Cardiac muscle cell (in vitro differentiated cells and primary cell): ENCODE measurements around the gene ADGRB2. TPM values are rescaled to one million over a fixed set of nuclear protein-coding genes. Genes with fewer than 3 reads are reported as not detected.

Experiments used
- DNase-seq, 2 donors: peaks; one replicate each; pipeline versions ENCODE4 v3.0.0 to v3.0.0-alpha.2; 2010 to 2017; ENCODE audit warnings: low read depth in 1 of 2, low spot score in 1 of 2
- H3K27ac ChIP-seq: fragments of 200-600 bp; sonication (generic); 2 replicates; pipeline ENCODE4 v1.5.1; 2016
- H3K27me3 ChIP-seq: fragments of 200-600 bp; sonication (generic); 2 replicates; pipeline ENCODE4 v1.6.0; 2016; ENCODE audit warnings: control low read depth
- H3K36me3 ChIP-seq: fragments of 200-600 bp; sonication (generic); 2 replicates; pipeline ENCODE4 v1.5.1; 2016; ENCODE audit warnings: control low read depth
- H3K4me1 ChIP-seq: fragments of 200-600 bp; sonication (generic); 2 replicates; pipeline ENCODE4 v1.8.1; 2017; ENCODE audit warnings: low read depth, mild to moderate bottlenecking, mixed run types
- H3K4me3 ChIP-seq: fragments of 200-600 bp; sonication (generic); 2 replicates; pipeline ENCODE4 v1.5.1; 2016; ENCODE audit warnings: mild to moderate bottlenecking
- H3K9me3 ChIP-seq: fragments of 200-600 bp; sonication (generic); 2 replicates; pipeline ENCODE4 v1.5.1; 2017; ENCODE audit warnings: low read depth, mild to moderate bottlenecking, control low read depth
- polyA plus RNA-seq: library from polyadenylated mRNA; unstranded; fragments of >200 nt; fragmentation: Nextera tagmentation; extraction: Ambion mirVana; gene quantifications from 2 replicates; pipeline ENCODE4 v1.2.1, GENCODE V29; 2016
- total RNA-seq: library from RNA; depleted of rRNA; stranded (reverse); fragments of >200 nt; gene quantifications from 2 replicates; pipeline ENCODE4 v1.2.3, GENCODE V29; 2016
- TF ChIP-seq, protein P1 (sequence below): IDR thresholded peaks from 2 replicates; pipeline ENCODE4 v1.5.1; 2012; ENCODE audit warnings: low read depth, mild to moderate bottlenecking, low read length

ADGRB2 gene
- 203 and 309 TPM in 2 replicates for total RNA-seq
- 95.0 and 109 TPM in 2 replicates for polyA plus RNA-seq

DNA sequence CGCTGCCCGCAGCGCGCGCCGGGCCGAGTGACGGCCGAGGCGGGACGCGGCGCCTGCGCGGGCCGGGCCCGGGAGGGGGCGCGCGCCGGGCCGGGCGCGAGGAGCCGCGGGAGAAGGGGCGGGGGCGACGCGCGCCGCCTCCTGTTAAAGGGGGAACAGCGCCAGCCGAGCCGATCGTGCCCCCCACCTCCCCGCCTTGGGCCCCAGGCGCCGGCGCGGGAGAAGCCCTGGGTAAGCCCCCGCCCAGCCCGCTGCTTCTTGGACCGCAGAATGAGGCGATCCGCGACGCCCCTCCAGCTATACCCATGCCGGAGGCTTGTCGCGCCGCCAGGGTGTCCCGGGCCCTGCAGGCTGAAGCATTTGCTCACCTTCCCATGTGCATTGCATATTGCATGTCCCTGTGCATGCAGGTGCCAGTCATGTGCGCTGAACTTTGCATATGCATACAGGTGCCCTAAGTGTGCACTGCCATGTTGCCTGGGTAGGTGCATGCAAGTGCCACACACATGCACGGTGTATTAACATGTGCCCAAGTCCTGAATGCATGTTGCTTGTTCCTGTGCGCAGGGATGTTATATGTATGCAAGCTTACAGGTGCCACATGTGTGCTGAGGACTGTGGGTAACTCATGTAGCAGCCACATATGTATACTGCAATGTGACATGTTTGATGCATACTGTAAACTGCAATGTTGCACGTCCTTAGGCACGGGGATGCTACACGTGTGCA lies at the start of gene ADGRB2:
Gene ADGRB2 (minus strand): TSS at position 29 of the 729 bp plus-strand sequence. CDS start 7,119 bp downstream, outside the sequence.
- no peaks in the 10 kb centered on the region for H3K9me3 ChIP-seq
- no peaks in the 10 kb centered on the region for H3K36me3 ChIP-seq
- H3K4me3 ChIP-seq, result peak within 1 kb of the TSS; percentile 97
- H3K27me3 ChIP-seq, result no peaks in the 10 kb centered on the region
- H3K27ac ChIP-seq, result no peak within 1 kb of the TSS
- H3K4me1 ChIP-seq, result peaks cover 42% of the 10 kb centered on the region
- peak in 1 of 2 donors; percentile 70 for DNase-seq
- TF ChIP-seq, protein P1, sequence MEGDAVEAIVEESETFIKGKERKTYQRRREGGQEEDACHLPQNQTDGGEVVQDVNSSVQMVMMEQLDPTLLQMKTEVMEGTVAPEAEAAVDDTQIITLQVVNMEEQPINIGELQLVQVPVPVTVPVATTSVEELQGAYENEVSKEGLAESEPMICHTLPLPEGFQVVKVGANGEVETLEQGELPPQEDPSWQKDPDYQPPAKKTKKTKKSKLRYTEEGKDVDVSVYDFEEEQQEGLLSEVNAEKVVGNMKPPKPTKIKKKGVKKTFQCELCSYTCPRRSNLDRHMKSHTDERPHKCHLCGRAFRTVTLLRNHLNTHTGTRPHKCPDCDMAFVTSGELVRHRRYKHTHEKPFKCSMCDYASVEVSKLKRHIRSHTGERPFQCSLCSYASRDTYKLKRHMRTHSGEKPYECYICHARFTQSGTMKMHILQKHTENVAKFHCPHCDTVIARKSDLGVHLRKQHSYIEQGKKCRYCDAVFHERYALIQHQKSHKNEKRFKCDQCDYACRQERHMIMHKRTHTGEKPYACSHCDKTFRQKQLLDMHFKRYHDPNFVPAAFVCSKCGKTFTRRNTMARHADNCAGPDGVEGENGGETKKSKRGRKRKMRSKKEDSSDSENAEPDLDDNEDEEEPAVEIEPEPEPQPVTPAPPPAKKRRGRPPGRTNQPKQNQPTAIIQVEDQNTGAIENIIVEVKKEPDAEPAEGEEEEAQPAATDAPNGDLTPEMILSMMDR, result no peak

DNA sequence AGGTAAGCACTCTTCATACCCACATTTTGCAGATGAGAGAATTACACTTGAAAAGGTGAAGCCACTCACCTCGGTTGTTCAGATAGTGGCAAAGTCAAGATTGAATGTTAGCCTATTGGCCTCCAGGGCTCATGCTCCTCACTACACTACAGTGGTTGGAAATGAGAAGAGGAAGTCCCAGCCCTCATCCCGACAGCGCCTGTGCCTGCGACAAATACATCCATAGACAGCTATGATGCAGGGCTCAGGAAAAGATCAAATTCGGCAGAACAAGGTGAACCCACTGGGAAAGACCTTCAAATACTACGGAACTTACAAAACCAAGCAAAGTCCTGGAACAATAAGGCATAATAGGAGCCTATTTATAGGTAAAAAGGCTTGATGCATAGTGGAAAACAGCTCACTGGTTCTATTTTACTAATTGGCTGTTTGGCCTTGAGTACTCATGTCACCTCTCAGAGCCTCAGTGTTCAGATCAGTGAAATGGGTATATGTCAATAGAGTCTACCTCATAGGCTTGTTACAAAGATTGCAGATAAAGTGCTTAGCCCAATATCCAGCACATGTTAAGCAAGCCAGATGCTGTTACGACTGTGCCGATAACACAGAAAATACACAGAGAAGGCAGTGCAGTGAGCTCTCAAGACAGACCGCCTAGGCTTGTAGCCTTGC lies 48.2 kb upstream of the ADGRB2 start:
- Histone ChIP-seq H3K27ac (no peak overlapping the region), H3K27me3 (no peaks in the 10 kb centered on the region), H3K4me1 (no peaks in the 10 kb centered on the region), H3K9me3 (no peaks in the 10 kb centered on the region), H3K36me3 (no peaks in the 10 kb centered on the region), H3K4me3 (no peak overlapping the region)
- TF ChIP-seq, protein P1, result no peak
- DNase-seq, result no peak

DNA sequence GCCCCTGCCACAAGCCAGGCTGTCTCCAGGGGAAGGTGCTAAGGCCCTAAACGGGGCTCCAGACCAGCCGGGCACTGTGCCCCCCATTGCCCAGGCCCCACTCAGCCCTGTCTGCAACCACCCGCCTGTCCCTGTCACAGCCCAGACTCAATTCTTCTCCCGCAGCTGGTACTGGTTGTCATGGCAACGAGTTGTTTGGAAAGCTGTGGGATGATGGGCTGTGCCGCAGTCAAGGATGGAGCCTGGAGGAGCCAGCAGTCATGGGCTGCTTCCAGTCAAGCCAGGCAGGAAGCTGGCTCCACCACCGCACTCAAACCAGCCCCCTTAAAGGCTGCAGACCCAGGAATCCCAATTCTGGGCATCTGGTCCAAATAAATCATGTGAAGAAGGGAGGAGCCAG lies 47.5 kb upstream of the ADGRB2 start:
- Histone ChIP-seq H3K4me3 (no peak overlapping the region), H3K36me3 (no peaks in the 10 kb centered on the region), H3K27me3 (no peaks in the 10 kb centered on the region), H3K4me1 (no peaks in the 10 kb centered on the region), H3K27ac (no peak overlapping the region), H3K9me3 (no peaks in the 10 kb centered on the region)
- peak; percentile 41 to 70 for DNase-seq
- TF ChIP-seq, protein P1, result no peak

- no peaks in the 10 kb centered on the region for H3K9me3 ChIP-seq
- DNase-seq, result no peak
- no peak overlapping the region for H3K4me3 ChIP-seq
- TF ChIP-seq, protein P1, result no peak
- no peak overlapping the region for H3K27ac ChIP-seq
- H3K27me3 ChIP-seq, result no peaks in the 10 kb centered on the region
- no peaks in the 10 kb centered on the region for H3K36me3 ChIP-seq
- H3K4me1 ChIP-seq, result no peaks in the 10 kb centered on the region
Observed at GRCh38 chr1:31809698-31810097, 45.6 kb upstream of the ADGRB2 start.

DNA sequence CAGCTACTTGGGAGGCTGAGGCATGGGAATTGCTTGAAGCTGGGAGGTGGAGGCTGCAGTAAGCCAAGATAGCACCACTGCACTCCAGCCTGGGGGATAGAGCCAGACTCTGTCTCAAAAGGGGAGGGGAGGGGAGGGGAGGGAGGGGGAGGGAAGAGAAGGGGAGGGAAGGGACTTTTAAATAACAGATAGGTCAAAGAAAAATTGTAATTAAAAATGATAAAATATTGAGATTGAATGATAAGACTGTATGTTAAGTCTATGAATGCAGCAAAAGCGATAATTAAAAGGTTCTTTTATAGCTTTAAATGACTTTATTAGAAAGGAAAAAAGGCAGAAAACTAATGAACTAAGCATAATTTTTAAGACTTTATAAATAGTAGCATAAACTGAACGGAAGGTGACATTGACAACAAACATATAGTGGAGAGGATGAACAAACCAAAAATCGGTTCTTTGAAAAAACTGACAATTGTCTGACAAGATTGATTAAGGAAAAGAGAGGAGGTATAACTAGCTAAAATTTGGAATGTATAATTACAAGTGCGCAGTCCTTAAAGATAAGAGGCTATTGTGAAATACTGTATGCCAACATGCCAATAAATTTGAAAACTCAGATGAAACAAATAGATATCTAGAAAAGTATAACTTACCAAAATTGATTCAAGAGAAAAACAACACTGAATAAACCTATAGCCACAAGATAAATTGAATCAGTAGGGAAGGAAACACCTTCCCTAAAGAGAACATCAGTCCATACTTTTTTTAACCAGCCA lies 43.3 kb upstream of the ADGRB2 start:
- TF ChIP-seq, protein P1, result no peak
- H3K27me3 ChIP-seq, result no peaks in the 10 kb centered on the region
- no peak for DNase-seq
- no peaks in the 10 kb centered on the region for H3K9me3 ChIP-seq
- H3K36me3 ChIP-seq, result no peaks in the 10 kb centered on the region
- H3K4me3 ChIP-seq, result no peak overlapping the region
- no peak overlapping the region for H3K27ac ChIP-seq
- H3K4me1 ChIP-seq, result no peaks in the 10 kb centered on the region
